Muscle of leg (tissue), 11 donors: ENCODE data around the gene PHETA2. TPM values are rescaled to one million over a fixed set of nuclear protein-coding genes. Genes with fewer than 3 reads are reported as not detected.
"Not testable (repeated sequence)": the region's sequence is repeated elsewhere in the genome, so short reads cannot be mapped to it uniquely, and the experiment has no call there.

ENCODE experiments used
- DNase-seq: peaks from one replicate; pipeline ENCODE4 v3.0.0; 2013
- H3K27ac ChIP-seq: one replicate; pipeline ENCODE4 v1.5.1; 2013; ENCODE audit warnings: mild to moderate bottlenecking, low read length, control low read depth
- H3K27me3 ChIP-seq: one replicate; pipeline ENCODE4 v1.6.1; 2013; ENCODE audit warnings: low read length; ENCODE audit not compliant: control insufficient read depth, insufficient read depth
- H3K36me3 ChIP-seq: one replicate; pipeline ENCODE4 v1.6.1; 2013; ENCODE audit warnings: low read length; ENCODE audit not compliant: control insufficient read depth, insufficient read depth
- H3K4me1 ChIP-seq: one replicate; pipeline ENCODE4 v1.6.1; 2013; ENCODE audit warnings: low read length; ENCODE audit not compliant: control insufficient read depth, insufficient read depth
- H3K4me3 ChIP-seq: one replicate; pipeline ENCODE4 v1.5.1; 2013; ENCODE audit warnings: low read length, control low read depth
- H3K9me3 ChIP-seq: replicated peaks from 2 replicates; pipeline ENCODE4 v1.6.1; 2013; ENCODE audit warnings: low read depth, low read length; ENCODE audit not compliant: control insufficient read depth
- WGBS: methylation state at CpG from one replicate; pipeline ENCODE4 v1.1.5; 2013; ENCODE audit warnings: missing lambda C conversion rate; ENCODE audit not compliant: insufficient coverage; 5-methylcytosine and 5-hydroxymethylcytosine counted together
- polyA plus RNA-seq, 8 donors: library from polyadenylated mRNA; unstranded; fragments of 120-200 nt; gene quantifications; one replicate each; pipeline versions ENCODE4 v1.2.1 to v1.2.3, GENCODE V29; 2013; ENCODE audit warnings: inconsistent platforms in 1 of 8, low replicate concordance in 1 of 8; ENCODE audit not compliant: insufficient read length in 8 of 8, insufficient read depth in 1 of 8
- total RNA-seq: library from RNA; stranded (reverse); fragments of 120-200 nt; gene quantifications from one replicate; pipeline ENCODE4 v1.2.4, GENCODE V29; 2013

PHETA2 gene
- total and polyA plus RNA-seq, 9 donors, result 18.0 to 32.1 (median 25.2) TPM

DNA sequence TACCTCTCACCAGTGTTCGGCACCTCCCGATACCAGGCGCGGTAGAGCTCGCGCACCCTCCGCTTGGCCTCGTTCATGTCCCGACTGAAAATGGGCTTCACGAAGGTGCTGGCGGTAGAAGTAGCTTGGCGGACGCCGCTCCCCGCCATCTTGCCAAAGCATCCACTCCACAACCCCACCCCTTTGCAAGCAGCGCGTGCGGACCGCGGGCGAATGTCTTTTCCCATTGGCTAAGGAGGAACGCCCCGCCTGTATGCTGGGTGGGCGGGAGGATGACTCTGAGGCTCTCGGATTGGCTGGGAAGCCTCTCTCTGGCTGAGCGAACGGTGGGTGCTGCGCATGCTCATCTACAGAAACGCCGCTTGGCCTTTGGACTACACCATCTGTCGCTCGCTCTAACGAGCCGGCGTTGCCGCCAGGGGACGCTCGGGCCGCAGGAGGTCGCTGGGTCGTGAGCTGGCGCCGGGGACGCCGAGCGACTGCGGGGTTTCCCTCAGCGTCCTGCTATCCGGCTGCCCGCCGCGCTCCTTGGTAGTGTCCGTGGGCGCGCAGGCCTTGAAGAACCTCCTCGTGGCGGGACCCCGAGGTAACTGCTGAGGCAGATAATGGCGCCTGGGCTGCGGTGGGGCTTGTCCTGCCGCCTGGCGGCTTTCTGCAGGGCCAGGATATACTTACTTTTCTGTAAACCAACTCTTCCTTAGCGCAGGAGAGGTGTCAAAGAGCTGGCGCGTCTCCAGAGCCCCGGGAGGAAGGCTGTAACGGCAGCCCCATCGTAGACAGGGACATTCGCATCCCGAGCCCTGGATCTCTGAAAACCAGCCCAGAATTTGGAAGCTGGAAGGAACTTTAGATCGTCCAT lies 16.8 kb downstream of the PHETA2 start, which contains the start of gene NDUFA6:
TSS of gene NDUFA6 (minus strand) at position 177 of the 859 bp plus-strand sequence. CDS start at position 149, 28 bp downstream.
- peaks cover 3% of the 10 kb centered on the region for H3K9me3 ChIP-seq
- peaks cover 17% of the 10 kb centered on the region for H3K4me1 ChIP-seq
- DNase-seq, result peak; percentile 100
- H3K27ac ChIP-seq, result peak within 1 kb of the TSS; percentile 96
- H3K4me3 ChIP-seq, result peak within 1 kb of the TSS; percentile 84
- H3K27me3 ChIP-seq, result no peaks in the 10 kb centered on the region
- peaks cover 27% of the 10 kb centered on the region for H3K36me3 ChIP-seq
- under 1% methylated on average over 55 of the region's 71 CpGs for WGBS

DNA sequence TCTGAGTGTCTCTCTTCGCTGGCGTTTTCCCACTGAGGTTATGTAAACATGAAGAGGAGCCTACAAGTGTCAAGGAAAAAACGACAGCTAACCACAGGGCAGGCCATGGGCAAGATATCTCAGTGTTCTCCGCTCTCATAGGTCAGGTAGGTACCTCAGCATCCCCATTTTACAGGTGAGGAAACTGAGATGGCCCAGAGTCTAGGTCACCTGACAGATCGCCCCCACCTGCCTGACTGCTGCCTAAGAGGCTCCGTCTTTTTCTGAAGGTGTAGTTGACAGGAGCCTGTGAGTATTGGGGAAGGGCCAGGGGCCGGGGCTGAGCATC lies 17.4 kb downstream of the PHETA2 start:
- DNase-seq, result no peak
- H3K27ac ChIP-seq, result peak overlapping the region; percentile 89
- no peaks in the 10 kb centered on the region for H3K27me3 ChIP-seq
- H3K36me3 ChIP-seq, result peaks cover 21% of the 10 kb centered on the region
- peaks cover 4% of the 10 kb centered on the region for H3K9me3 ChIP-seq
- 3% methylated on average over 3 of the region's 7 CpGs for WGBS
- H3K4me3 ChIP-seq, result peak overlapping the region; percentile 64
- peaks cover 17% of the 10 kb centered on the region for H3K4me1 ChIP-seq

DNA sequence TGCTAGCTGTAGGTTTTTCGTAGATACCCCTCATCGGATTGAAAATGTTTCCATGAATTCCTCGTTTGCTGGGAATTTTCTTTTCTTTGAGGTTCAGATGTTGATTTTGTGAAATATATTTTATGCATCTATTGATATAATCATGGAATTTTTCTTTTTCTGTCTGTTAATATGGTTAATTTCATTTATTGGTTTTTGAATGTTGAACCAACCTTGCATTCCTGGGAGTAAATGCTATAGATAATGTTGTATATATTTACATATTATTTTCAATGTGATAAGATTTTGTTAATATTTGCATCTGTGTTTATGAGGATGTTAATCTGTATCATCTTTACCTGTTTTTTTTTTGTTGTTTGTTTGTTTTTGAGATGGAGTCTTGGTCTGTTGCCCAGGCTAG lies 27.2 kb downstream of the PHETA2 start:
- H3K9me3 ChIP-seq, result peaks cover 49% of the 10 kb centered on the region
- no peaks in the 10 kb centered on the region for H3K27me3 ChIP-seq
- no peaks in the 10 kb centered on the region for H3K4me1 ChIP-seq
- H3K27ac ChIP-seq, result no peak overlapping the region
- no peak for DNase-seq
- no peak overlapping the region for H3K4me3 ChIP-seq
- no peaks in the 10 kb centered on the region for H3K36me3 ChIP-seq
- no CpG with 5 or more reads among the region's 3 CpGs for WGBS

DNA sequence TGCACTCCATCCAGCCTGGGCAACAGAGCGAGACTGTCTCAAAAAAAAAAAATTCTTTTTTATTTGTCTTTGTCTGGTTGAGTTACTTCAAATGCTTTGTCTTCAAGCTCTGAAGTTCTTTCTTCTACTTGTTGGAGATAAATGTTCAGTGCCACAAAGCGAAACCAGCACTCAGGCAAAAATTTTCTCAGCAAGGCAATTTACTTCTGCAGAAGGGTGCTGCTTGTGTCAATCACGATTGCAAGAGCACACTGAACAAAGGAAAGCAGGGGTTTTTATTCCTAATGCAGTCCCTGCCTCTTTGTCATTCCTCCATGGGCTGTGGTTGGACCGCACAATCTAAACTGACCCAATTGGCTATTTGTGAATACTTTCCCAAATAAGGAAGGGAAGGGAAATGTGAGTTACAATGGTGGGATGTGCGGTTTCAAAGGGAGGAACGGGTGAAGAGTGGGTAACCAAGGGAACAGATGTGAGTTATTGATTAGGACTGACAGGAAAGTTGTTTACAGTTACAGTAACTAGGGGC lies 30.3 kb downstream of the PHETA2 start:
- H3K27ac ChIP-seq, H3K4me3 ChIP-seq, H3K4me1 ChIP-seq, DNase-seq, H3K36me3 ChIP-seq, H3K27me3 ChIP-seq: not testable (repeated sequence)
- peaks cover 39% of the 10 kb centered on the region for H3K9me3 ChIP-seq
- WGBS, result 94% methylated on average over 4 of the region's 6 CpGs

DNA sequence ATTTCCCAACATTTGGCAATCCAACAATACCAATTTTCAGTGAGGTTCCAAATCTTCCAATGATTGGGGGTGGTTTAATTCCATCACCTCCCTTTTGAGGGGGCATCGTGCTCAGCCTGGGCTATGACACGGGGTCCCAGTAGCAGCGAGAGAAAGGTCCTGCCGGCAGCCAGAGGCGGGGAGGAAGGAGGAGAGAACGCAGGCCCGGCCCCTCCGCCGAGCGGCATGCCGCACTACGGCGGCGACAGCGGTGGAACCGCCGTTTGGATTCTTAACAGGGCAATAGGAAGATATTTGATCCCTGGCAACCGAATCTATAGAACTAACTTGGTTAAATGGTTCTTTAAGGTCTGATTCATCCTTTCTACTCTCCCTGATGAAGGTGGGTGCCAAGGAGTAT lies 34.8 kb downstream of the PHETA2 start:
- Histone ChIP-seq H3K27me3 (no peaks in the 10 kb centered on the region), H3K36me3 (no peaks in the 10 kb centered on the region), H3K4me1 (no peaks in the 10 kb centered on the region), H3K9me3 (peaks cover 13% of the 10 kb centered on the region), H3K27ac (no peak overlapping the region), H3K4me3 (no peak overlapping the region)
- WGBS, result 41% methylated on average over 13 of the region's 18 CpGs
- no peak for DNase-seq

DNA sequence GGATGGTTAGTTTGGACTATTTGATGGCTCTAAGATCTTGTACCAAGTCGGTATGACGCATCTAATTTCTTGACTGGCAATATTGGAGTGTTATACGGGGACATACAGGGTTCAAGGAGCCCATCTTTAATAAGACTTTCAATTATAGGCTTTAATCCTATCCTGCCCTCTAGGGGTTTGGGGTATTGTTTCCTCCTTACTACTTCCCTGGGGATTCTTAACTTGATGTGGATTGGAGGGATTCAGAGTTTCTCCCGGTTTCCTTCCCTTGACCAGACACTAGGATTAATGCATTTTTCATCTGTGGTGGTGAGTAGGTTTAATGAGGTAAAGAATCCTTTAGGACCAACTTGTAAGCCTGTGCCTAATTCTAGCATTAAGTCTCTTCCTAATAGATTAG lies 37.8 kb downstream of the PHETA2 start:
- Histone ChIP-seq H3K27ac (no peak overlapping the region), H3K9me3 (peaks cover 18% of the 10 kb centered on the region), H3K27me3 (no peaks in the 10 kb centered on the region), H3K4me3 (no peak overlapping the region), H3K4me1 (peaks cover 3% of the 10 kb centered on the region), H3K36me3 (no peaks in the 10 kb centered on the region)
- no peak for DNase-seq
- WGBS, result no CpG with 5 or more reads among the region's 4 CpGs

- not testable (repeated sequence) for DNase-seq, H3K4me1 ChIP-seq, H3K4me3 ChIP-seq, H3K27ac ChIP-seq, H3K36me3 ChIP-seq, H3K27me3 ChIP-seq
- WGBS, result no CpG with 5 or more reads among the region's 4 CpGs
- peaks cover 18% of the 10 kb centered on the region for H3K9me3 ChIP-seq
Measured at GRCh38 chr22:42112793-42113192, 38.7 kb downstream of the PHETA2 start.

- H3K4me3 ChIP-seq, result no peak overlapping the region
- DNase-seq, result no peak
- no peaks in the 10 kb centered on the region for H3K36me3 ChIP-seq
- H3K9me3 ChIP-seq, result peaks cover 18% of the 10 kb centered on the region
- 86% methylated on average over 7 of the region's 7 CpGs for WGBS
- peaks cover 3% of the 10 kb centered on the region for H3K4me1 ChIP-seq
- no peaks in the 10 kb centered on the region for H3K27me3 ChIP-seq
- H3K27ac ChIP-seq, result no peak overlapping the region
Measured at GRCh38 chr22:42114721-42115120, 40.7 kb downstream of the PHETA2 start.

GRCh38 chr22:42115420-42115830 lies 41.4 kb downstream of the PHETA2 start:
- H3K4me1 ChIP-seq, DNase-seq, H3K27me3 ChIP-seq, H3K36me3 ChIP-seq, H3K4me3 ChIP-seq, H3K27ac ChIP-seq: not testable (repeated sequence)
- WGBS, result 96% methylated on average over 4 of the region's 6 CpGs
- H3K9me3 ChIP-seq, result peaks cover 18% of the 10 kb centered on the region

GRCh38 chr22:42116848-42117424 lies 42.9 kb downstream of the PHETA2 start:
- Histone ChIP-seq H3K36me3 (no peaks in the 10 kb centered on the region), H3K4me3 (no peak overlapping the region), H3K4me1 (peaks cover 3% of the 10 kb centered on the region), H3K27ac (no peak overlapping the region), H3K9me3 (peaks cover 18% of the 10 kb centered on the region), H3K27me3 (no peaks in the 10 kb centered on the region)
- WGBS, result 85% methylated on average over 3 of the region's 4 CpGs
- DNase-seq, result no peak
